ENCODE results near the gene CADM1. TPM values are rescaled to one million over a fixed set of nuclear protein-coding genes. Genes with fewer than 3 reads are reported as not detected.

Gene CADM1
- total and polyA plus RNA-seq, 2 donors (not counting 3 experiments of a cell fraction or from before 2014, with no cell fraction given): 0.52 to 2.6 TPM

GRCh38 chr11:115364896-115365295 is 139.3 kb downstream of the CADM1 start:
- intact Hi-C loops (cut with micrococcal nuclease): no loop called here
- Histone ChIP-seq H3K9ac (replicated peaks; ENCODE audit: extremely low read depth, insufficient read depth, low read length) (no peak overlapping the region), H3K9me1 (replicated peaks; ENCODE audit: control insufficient read depth, extremely low read depth, insufficient read depth, low read length) (no peaks in the 10 kb centered on the region), H4K20me1 (replicated peaks; ENCODE audit: control insufficient read depth, extremely low read depth, insufficient read depth, low read length) (no peaks in the 10 kb centered on the region), H3K4me3 (replicated peaks in 1 of 3; ENCODE audit: insufficient read depth in 1 of 3, low read depth in 1 of 3, low read length in 3 of 3) (no peak overlapping the region), H3K4me1 (ENCODE audit: control insufficient read depth, extremely low read depth, insufficient read depth, low read length) (no peaks in the 10 kb centered on the region), H3K27me3 (ENCODE audit: control insufficient read depth in 2 of 2, insufficient read depth in 2 of 2, low read length in 2 of 2) (no peaks in the 10 kb centered on the region), H3K27ac (ENCODE audit: insufficient read depth, low read depth, low read length) (no peak overlapping the region), H2AFZ (ENCODE audit: low read depth, low read length) (no peak overlapping the region), H3K9me3 (replicated peaks; ENCODE audit: control insufficient read depth, insufficient read depth, low read length) (no peaks in the 10 kb centered on the region), H3K79me2 (ENCODE audit: control insufficient read depth, insufficient read depth, low read length) (no peaks in the 10 kb centered on the region), H3K4me2 (ENCODE audit: insufficient read depth, low read length) (no peak overlapping the region), H3K36me3 (ENCODE audit: control insufficient read depth in 2 of 2, extremely low read depth in 1 of 2, insufficient read depth in 2 of 2, low read length in 2 of 2) (no peaks in the 10 kb centered on the region)
- TF ChIP-seq FOS (IDR thresholded peaks at IDR 0.05; ENCODE audit: borderline replicate concordance, insufficient read depth, low read length) (no peak), MYC (IDR thresholded peaks at IDR 0.05; ENCODE audit: low read depth, low read length) (no peak)
- no peak for DNase-seq (ENCODE audit: low read depth, low spot score)
- dilution Hi-C loops (cut with MboI; ENCODE audit: extremely low pct_ligation_motif_present, low sequenced_read_pairs): no loop called here
- ChIA-PET CTCF (interaction anchor here (0.6 kb wide), 1 partner anchor 141 kb away, joined by 3 read pairs; no protein-coding TSS in a partner anchor), POLR2A (no interaction called here)
- BruUV-seq (replicated peaks): no TSS peak
- FAIRE-seq: no peak

- intact Hi-C loops (cut with micrococcal nuclease) (no loop called here), dilution Hi-C loops (cut with MboI; ENCODE audit: extremely low pct_ligation_motif_present, low sequenced_read_pairs) (no loop called here)
- Histone ChIP-seq H3K79me2 (ENCODE audit: control insufficient read depth, insufficient read depth, low read length) (no peaks in the 10 kb centered on the region), H3K9me1 (replicated peaks; ENCODE audit: control insufficient read depth, extremely low read depth, insufficient read depth, low read length) (no peaks in the 10 kb centered on the region), H3K36me3 (ENCODE audit: control insufficient read depth in 2 of 2, extremely low read depth in 1 of 2, insufficient read depth in 2 of 2, low read length in 2 of 2) (no peaks in the 10 kb centered on the region), H2AFZ (ENCODE audit: low read depth, low read length) (no peak overlapping the region), H4K20me1 (replicated peaks; ENCODE audit: control insufficient read depth, extremely low read depth, insufficient read depth, low read length) (no peaks in the 10 kb centered on the region), H3K27ac (ENCODE audit: insufficient read depth, low read depth, low read length) (no peak overlapping the region), H3K27me3 (ENCODE audit: control insufficient read depth in 2 of 2, insufficient read depth in 2 of 2, low read length in 2 of 2) (no peaks in the 10 kb centered on the region), H3K4me2 (ENCODE audit: insufficient read depth, low read length) (no peak overlapping the region), H3K9me3 (replicated peaks; ENCODE audit: control insufficient read depth, insufficient read depth, low read length) (no peaks in the 10 kb centered on the region), H3K4me1 (ENCODE audit: control insufficient read depth, extremely low read depth, insufficient read depth, low read length) (no peaks in the 10 kb centered on the region), H3K9ac (replicated peaks; ENCODE audit: extremely low read depth, insufficient read depth, low read length) (no peak overlapping the region), H3K4me3 (replicated peaks in 1 of 3; ENCODE audit: insufficient read depth in 1 of 3, low read depth in 1 of 3, low read length in 3 of 3) (no peak overlapping the region)
- BruUV-seq (replicated peaks): no TSS peak
- CTCF ChIA-PET: no interaction called here
- POLR2A ChIA-PET: no interaction called here
- FAIRE-seq (no peak), DNase-seq (ENCODE audit: low read depth, low spot score) (no peak)
- TF ChIP-seq POLR2A (IDR thresholded peaks at IDR 0.05; ENCODE audit: low read depth, low read length): no peak
- no peak for TF ChIP-seq FOS (IDR thresholded peaks at IDR 0.05; ENCODE audit: borderline replicate concordance, insufficient read depth, low read length)
- no peak for TF ChIP-seq MYC (IDR thresholded peaks at IDR 0.05; ENCODE audit: low read depth, low read length)
- TF ChIP-seq EZH2 (IDR thresholded peaks at IDR 0.05; ENCODE audit: borderline replicate concordance, low read depth, low read length, severe bottlenecking): no peak
- TF ChIP-seq GATA2 (IDR thresholded peaks at IDR 0.05; ENCODE audit: insufficient read depth, insufficient read length, low read depth, low read length): no peak
- TF ChIP-seq, protein P1, sequence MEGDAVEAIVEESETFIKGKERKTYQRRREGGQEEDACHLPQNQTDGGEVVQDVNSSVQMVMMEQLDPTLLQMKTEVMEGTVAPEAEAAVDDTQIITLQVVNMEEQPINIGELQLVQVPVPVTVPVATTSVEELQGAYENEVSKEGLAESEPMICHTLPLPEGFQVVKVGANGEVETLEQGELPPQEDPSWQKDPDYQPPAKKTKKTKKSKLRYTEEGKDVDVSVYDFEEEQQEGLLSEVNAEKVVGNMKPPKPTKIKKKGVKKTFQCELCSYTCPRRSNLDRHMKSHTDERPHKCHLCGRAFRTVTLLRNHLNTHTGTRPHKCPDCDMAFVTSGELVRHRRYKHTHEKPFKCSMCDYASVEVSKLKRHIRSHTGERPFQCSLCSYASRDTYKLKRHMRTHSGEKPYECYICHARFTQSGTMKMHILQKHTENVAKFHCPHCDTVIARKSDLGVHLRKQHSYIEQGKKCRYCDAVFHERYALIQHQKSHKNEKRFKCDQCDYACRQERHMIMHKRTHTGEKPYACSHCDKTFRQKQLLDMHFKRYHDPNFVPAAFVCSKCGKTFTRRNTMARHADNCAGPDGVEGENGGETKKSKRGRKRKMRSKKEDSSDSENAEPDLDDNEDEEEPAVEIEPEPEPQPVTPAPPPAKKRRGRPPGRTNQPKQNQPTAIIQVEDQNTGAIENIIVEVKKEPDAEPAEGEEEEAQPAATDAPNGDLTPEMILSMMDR (IDR thresholded peaks at IDR 0.05; ENCODE audit: extremely low read depth in 1 of 2, insufficient read depth in 1 of 2, low read depth in 1 of 2, low read length in 2 of 2): no peak
- TF ChIP-seq JUN (IDR thresholded peaks at IDR 0.05; ENCODE audit: borderline replicate concordance, insufficient read depth, insufficient read length, low read depth): no peak
Observed at GRCh38 chr11:115363921-115364320, 140.3 kb downstream of the CADM1 start.
